WTC11 (cell line): ENCODE data around the gene CHD3. TPM values are rescaled to one million over a fixed set of nuclear protein-coding genes. Genes with fewer than 3 reads are reported as not detected.

ENCODE experiments used
- ATAC-seq: fragments of 200-7000 bp; cut with Tn5 transposase; 2 replicates; pipeline ENCODE4 v1.10.0; 2021; ENCODE audit warnings: mild to moderate bottlenecking, moderate library complexity
- CTCF ChIA-PET: fragments of 300-600 bp; sonication (Branson Sonifier 250); formaldehyde crosslinking; loops from one replicate; lab custom pipeline; 2021; ENCODE audit warnings: antibody characterized with exemption; lab: Charles Lee
- POLR2A ChIA-PET: fragments of 350-600 bp; sonication (Branson Sonifier 250); formaldehyde crosslinking; loops from one replicate; lab custom pipeline; 2021; ENCODE audit warnings: antibody characterized with exemption; lab: Charles Lee
- DNase-seq: peaks from one replicate; pipeline ENCODE4 v3.0.0; 2021; ENCODE audit warnings: low spot score
- H3K27ac Mint-ChIP-seq: 2 replicates; pipeline ENCODE4 v1.8.0; 2021; ENCODE audit warnings: mixed read lengths
- H3K27me3 Mint-ChIP-seq: 2 replicates; pipeline ENCODE4 v1.8.0; 2021; ENCODE audit warnings: low read depth, mild to moderate bottlenecking, moderate library complexity, mixed read lengths
- H3K36me3 Mint-ChIP-seq: 2 replicates; pipeline ENCODE4 v1.8.0; 2021; ENCODE audit warnings: mixed read lengths
- H3K4me1 Mint-ChIP-seq: 2 replicates; pipeline ENCODE4 v1.8.0; 2022; ENCODE audit warnings: mixed read lengths
- H3K4me3 Mint-ChIP-seq: 2 replicates; pipeline ENCODE4 v1.8.0; 2021; ENCODE audit warnings: mild to moderate bottlenecking, moderate library complexity, mixed read lengths
- H3K9me3 Mint-ChIP-seq: 2 replicates; pipeline ENCODE4 v1.8.0; 2021; ENCODE audit warnings: mixed read lengths
- AR ChIP-seq: fragments of 250-450 bp; sonication (Bioruptor Pico); IDR thresholded peaks from 2 replicates; pipeline ENCODE4 v1.9.0; 2021; ENCODE audit warnings: mild to moderate bottlenecking
- ARID4B ChIP-seq: sonication (generic); formaldehyde crosslinking; IDR thresholded peaks from 2 replicates; pipeline ENCODE4 v1.8.0; 2023; ENCODE audit warnings: missing genetic modification reagents, mild to moderate bottlenecking, borderline replicate concordance
- CTCF ChIP-seq: fragments of 200-600 bp; IDR thresholded peaks from 2 replicates; pipeline ENCODE4 v1.8.0; 2022; ENCODE audit warnings: antibody characterized with exemption
- E2F5 ChIP-seq: sonication (generic); formaldehyde crosslinking; IDR thresholded peaks from 2 replicates; pipeline ENCODE4 v1.8.1; 2022; ENCODE audit warnings: mild to moderate bottlenecking, moderate library complexity, missing genetic modification reagents
- ESRRA ChIP-seq: sonication (generic); formaldehyde crosslinking; IDR thresholded peaks from 2 replicates; pipeline ENCODE4 v1.8.1; 2022; ENCODE audit warnings: mild to moderate bottlenecking, missing genetic modification reagents, borderline replicate concordance
- MAX ChIP-seq: sonication (generic); formaldehyde crosslinking; IDR thresholded peaks from 2 replicates; pipeline ENCODE4 v1.8.0; 2022; ENCODE audit warnings: mild to moderate bottlenecking, missing genetic modification reagents
- OVOL2 ChIP-seq: fragments of 250-450 bp; sonication (Bioruptor Pico); IDR thresholded peaks from 2 replicates; pipeline ENCODE4 v1.9.0; 2021; ENCODE audit warnings: mild to moderate bottlenecking, borderline replicate concordance
- PRDM15 ChIP-seq: sonication (generic); formaldehyde crosslinking; IDR thresholded peaks from 2 replicates; pipeline ENCODE4 v1.8.0; 2022; ENCODE audit warnings: missing genetic modification reagents
- ZBTB43 ChIP-seq: sonication (generic); formaldehyde crosslinking; IDR thresholded peaks from 2 replicates; pipeline ENCODE4 v1.8.1; 2023; ENCODE audit warnings: mild to moderate bottlenecking, missing genetic modification reagents
- ZMAT4 ChIP-seq: fragments of 250-450 bp; sonication (Bioruptor Pico); IDR thresholded peaks from 2 replicates; pipeline ENCODE4 v1.9.0; 2021; ENCODE audit warnings: mild to moderate bottlenecking
- ZNF219 ChIP-seq: sonication (generic); formaldehyde crosslinking; IDR thresholded peaks from 2 replicates; pipeline ENCODE4 v1.8.0; 2023; ENCODE audit warnings: missing genetic modification reagents, mild to moderate bottlenecking, borderline replicate concordance
- ZNF423 ChIP-seq: fragments of 250-450 bp; sonication (Bioruptor Pico); IDR thresholded peaks from 2 replicates; pipeline ENCODE4 v2.1.2; 2022; ENCODE audit warnings: mild to moderate bottlenecking, moderate library complexity
- ZSCAN18 ChIP-seq: fragments of 250-450 bp; sonication (Bioruptor Pico); IDR thresholded peaks from 2 replicates; pipeline ENCODE4 v2.1.2; 2022; ENCODE audit warnings: mild to moderate bottlenecking, moderate library complexity
- total RNA-seq: library from RNA; stranded (reverse); gene quantifications from 3 replicates; pipeline ENCODE4 v1.2.3, GENCODE V29; 2021

Gene CHD3
- total RNA-seq, 1 experiment from 2014 or later: 39.5 TPM

- TF ChIP-seq PRDM15 (CRISPR knock-in tag): no peak
- TF ChIP-seq ZBTB43: no peak
- TF ChIP-seq ZMAT4 (CRISPR knock-in tag): no peak
Measured at GRCh38 chr17:7845359-7846062, 43.1 kb upstream of the CHD3 start (continued).

GRCh38 chr17:7846063-7846735 is 42.4 kb upstream of the CHD3 start:
- no peaks in the 10 kb centered on the region for H3K36me3 Mint-ChIP-seq
- no peak overlapping the region for H3K27ac Mint-ChIP-seq
- ATAC-seq (no peak), DNase-seq (no peak)
- peaks cover 18% of the 10 kb centered on the region for H3K4me1 Mint-ChIP-seq
- CTCF ChIA-PET: interaction anchor here (1.1 to 7.0 kb wide), 7 partner anchors 9 to 195 kb away, joined by 3 to 66 read pairs (median 6); partner anchors contain the start of genes CYB5D1, KDM6B and NAA38
- no peak overlapping the region for H3K4me3 Mint-ChIP-seq
- H3K27me3 Mint-ChIP-seq: peaks cover 27% of the 10 kb centered on the region
- POLR2A ChIA-PET: interaction anchor here (1.7 kb wide), 1 partner anchor 10 kb away, joined by 8 read pairs; no protein-coding TSS in a partner anchor
- TF ChIP-seq OVOL2 (CRISPR knock-in tag): no peak
- no peak for TF ChIP-seq ESRRA (CRISPR knock-in tag)
- TF ChIP-seq AR: no peak
- TF ChIP-seq ARID4B (CRISPR knock-in tag): no peak
- TF ChIP-seq ZNF423: no peak
- TF ChIP-seq E2F5 (CRISPR knock-in tag): no peak
- TF ChIP-seq ZSCAN18 (CRISPR knock-in tag): no peak
- TF ChIP-seq ZNF219 (CRISPR knock-in tag): no peak
- no peak for TF ChIP-seq MAX (CRISPR knock-in tag)
- no peak for TF ChIP-seq ZBTB43
- TF ChIP-seq CTCF: no peak
- TF ChIP-seq, all 79 proteins: peak for 0
- H3K9me3 Mint-ChIP-seq: no peaks in the 10 kb centered on the region
